KMS-11 (cell line): Measurements from ENCODE around the gene LARP4B.

Source experiments
- H2AFZ ChIP-seq: fragments of 200-600 bp; sonication (generic); 2 replicates; pipeline ENCODE4 v1.6.1; 2016; ENCODE audit warnings: antibody characterized with exemption, mixed run types, low read depth
- H3K27ac ChIP-seq: fragments of 200-600 bp; sonication (generic); 2 replicates; pipeline ENCODE4 v1.6.1; 2016; ENCODE audit warnings: mild to moderate bottlenecking, mixed run types
- H3K27me3 ChIP-seq: fragments of 200-600 bp; sonication (generic); 2 replicates; pipeline ENCODE4 v1.6.1; 2017; ENCODE audit warnings: mild to moderate bottlenecking, low read depth, mixed run types, moderate library complexity; ENCODE audit not compliant: insufficient read depth
- H3K36me3 ChIP-seq: fragments of 200-600 bp; sonication (generic); 2 replicates; pipeline ENCODE4 v1.6.1; 2017; ENCODE audit warnings: mild to moderate bottlenecking, mixed run types; ENCODE audit not compliant: insufficient read depth
- H3K4me1 ChIP-seq: fragments of 200-600 bp; sonication (generic); 2 replicates; pipeline ENCODE4 v1.6.1; 2016; ENCODE audit warnings: mild to moderate bottlenecking, low read depth, mixed run types; ENCODE audit not compliant: poor library complexity, severe bottlenecking
- H3K4me2 ChIP-seq: fragments of 200-600 bp; sonication (generic); 2 replicates; pipeline ENCODE4 v1.7.0; 2016; ENCODE audit warnings: mild to moderate bottlenecking, mixed run types
- H3K4me3 ChIP-seq: fragments of 200-600 bp; sonication (generic); IDR thresholded peaks from 2 replicates; pipeline ENCODE4 v1.6.1; 2017; ENCODE audit warnings: low read depth, low read length, mixed read lengths; ENCODE audit not compliant: insufficient read depth
- H3K79me2 ChIP-seq: fragments of 200-600 bp; sonication (generic); 2 replicates; pipeline ENCODE4 v1.6.1; 2016; ENCODE audit warnings: low read depth, mixed run types; ENCODE audit not compliant: insufficient read depth
- H3K9ac ChIP-seq: fragments of 200-600 bp; sonication (generic); 2 replicates; pipeline ENCODE4 v1.6.1; 2016; ENCODE audit warnings: mild to moderate bottlenecking, mixed run types
- H4K20me1 ChIP-seq: fragments of 200-600 bp; sonication (generic); 2 replicates; pipeline ENCODE4 v1.6.1; 2016; ENCODE audit warnings: mild to moderate bottlenecking, mixed run types; ENCODE audit not compliant: insufficient read depth
- CTCF ChIP-seq: fragments of 200-600 bp; sonication (generic); conservative IDR thresholded peaks from 2 replicates; pipeline ENCODE4 v1.6.1; 2017; ENCODE audit warnings: low read depth, mild to moderate bottlenecking, antibody characterized with exemption, low read length, moderate library complexity, mixed read lengths

LARP4B gene

GRCh38 chr10:786633-787474 lies 144.7 kb downstream of the LARP4B start:
- no peak overlapping the region for H3K4me2 ChIP-seq
- H3K27me3 ChIP-seq = no peaks in the 10 kb centered on the region
- no peak overlapping the region for H3K4me3 ChIP-seq
- no peak overlapping the region for H3K9ac ChIP-seq
- no peaks in the 10 kb centered on the region for H3K36me3 ChIP-seq
- H4K20me1 ChIP-seq = no peaks in the 10 kb centered on the region
- H3K27ac ChIP-seq = no peak overlapping the region
- no peaks in the 10 kb centered on the region for H3K4me1 ChIP-seq
- TF ChIP-seq CTCF = no peak
- no peaks in the 10 kb centered on the region for H3K79me2 ChIP-seq
- no peak overlapping the region for H2AFZ ChIP-seq

DNA sequence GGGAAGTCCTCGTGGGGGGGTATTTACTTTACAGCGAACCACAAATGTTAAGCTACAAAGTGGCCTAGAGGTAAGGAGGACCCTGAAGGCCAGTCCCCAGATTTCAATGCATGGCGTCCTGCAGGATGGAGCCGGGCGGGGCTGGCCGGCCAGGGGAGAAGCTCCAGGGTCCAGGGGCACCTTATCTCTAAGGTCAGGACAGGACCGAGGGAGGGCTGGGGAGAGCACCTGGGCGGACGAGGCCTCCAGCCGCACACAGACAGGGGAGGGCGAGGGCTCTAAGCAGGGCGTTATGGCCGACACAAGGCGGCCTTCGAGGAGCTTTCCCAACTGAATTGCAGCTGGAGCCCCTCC lies 145.7 kb downstream of the LARP4B start:
- H4K20me1 ChIP-seq = no peaks in the 10 kb centered on the region
- no peak overlapping the region for H3K4me3 ChIP-seq
- H3K9ac ChIP-seq = no peak overlapping the region
- H3K4me1 ChIP-seq = no peaks in the 10 kb centered on the region
- no peaks in the 10 kb centered on the region for H3K27me3 ChIP-seq
- no peak overlapping the region for H2AFZ ChIP-seq
- H3K36me3 ChIP-seq = no peaks in the 10 kb centered on the region
- no peak overlapping the region for H3K4me2 ChIP-seq
- no peaks in the 10 kb centered on the region for H3K79me2 ChIP-seq
- H3K27ac ChIP-seq = no peak overlapping the region
- TF ChIP-seq CTCF = no peak

DNA sequence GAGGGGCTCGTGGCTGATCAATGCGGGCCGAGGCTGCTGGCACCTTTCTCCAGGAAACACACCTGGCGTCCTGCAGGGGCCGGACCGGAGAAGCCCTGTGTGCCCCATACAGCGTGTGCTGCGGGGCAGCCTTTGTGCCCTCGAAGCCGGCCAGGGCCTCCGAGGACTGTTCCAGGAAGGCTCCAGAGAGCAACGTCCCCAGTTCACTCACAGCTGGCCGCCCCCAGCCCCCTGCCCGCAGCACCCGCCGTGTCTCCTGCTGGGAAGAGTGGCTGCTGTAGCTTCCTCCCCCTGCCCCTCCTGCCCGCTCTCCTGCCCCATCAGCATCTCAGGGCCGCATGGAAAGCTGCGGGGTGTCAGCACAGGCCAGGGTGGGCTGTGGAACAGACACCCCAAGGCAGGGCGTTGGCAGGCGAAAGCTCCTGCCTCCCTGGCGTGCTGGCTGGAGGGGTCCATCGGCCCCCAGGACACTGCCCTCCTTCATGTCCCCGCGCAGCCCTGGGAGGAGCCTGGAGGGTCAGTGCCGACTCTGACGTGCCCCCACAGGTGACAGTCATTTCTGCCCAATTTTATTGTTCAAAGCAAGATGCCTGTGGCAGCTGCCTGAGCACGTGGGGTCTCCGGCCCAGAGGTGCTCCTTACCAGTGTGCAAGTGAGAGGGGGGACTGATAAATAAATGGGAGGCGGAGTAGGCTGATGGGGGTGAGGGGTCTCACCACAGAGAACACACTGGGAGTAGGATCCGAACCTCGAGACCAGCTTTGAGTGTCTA lies 146.2 kb downstream of the LARP4B start:
- H3K4me3 ChIP-seq = no peak overlapping the region

More for the DNA sequence above, 146.2 kb downstream of the LARP4B start:
- Histone ChIP-seq H3K36me3 (no peaks in the 10 kb centered on the region), H3K4me2 (no peak overlapping the region), H3K27me3 (no peaks in the 10 kb centered on the region), H3K9ac (no peak overlapping the region), H3K4me1 (no peaks in the 10 kb centered on the region), H3K79me2 (no peaks in the 10 kb centered on the region), H3K27ac (no peak overlapping the region), H4K20me1 (no peaks in the 10 kb centered on the region), H2AFZ (no peak overlapping the region)
- no peak for TF ChIP-seq CTCF
